ENCODE data around the gene CES2.
A peak's percentile ranks its signal among the peaks of the same experiment; 100 is the strongest.
"Not testable (repeated sequence)": the region's sequence is repeated elsewhere in the genome, so short reads cannot be mapped to it uniquely, and the experiment has no call there.

CES2 gene

DNA sequence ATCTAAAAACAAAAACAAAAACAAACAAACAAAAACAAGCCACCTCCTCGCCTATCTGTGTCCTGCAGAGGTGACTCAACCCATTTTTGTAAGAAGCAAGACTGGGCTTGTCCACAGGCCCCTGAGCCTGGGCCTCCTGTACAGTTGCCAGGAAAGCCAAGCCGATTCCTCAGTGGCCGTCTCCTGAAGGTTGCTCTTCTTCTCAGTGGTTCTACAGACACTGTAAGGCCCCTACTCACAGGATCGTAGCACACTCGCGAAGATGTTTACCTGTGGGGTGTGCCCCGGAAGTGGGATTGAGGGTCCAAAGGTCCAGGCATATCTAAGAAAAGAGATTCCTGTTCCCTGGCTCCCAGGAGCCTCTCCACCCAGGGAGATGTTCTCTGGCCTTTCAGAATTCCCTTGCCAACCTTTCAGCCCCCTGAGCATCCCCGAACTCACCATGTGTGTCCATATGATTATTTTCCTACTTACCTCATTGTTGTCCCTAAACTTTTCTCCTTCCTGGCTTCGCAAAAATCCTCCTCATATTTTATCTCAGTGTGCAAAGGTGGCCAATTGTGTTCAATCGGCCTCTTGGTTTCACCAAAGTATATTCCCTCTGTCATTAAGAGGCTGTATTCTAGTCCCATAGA lies 18.3 kb downstream of the CES2 start:
- no peak for DNase-seq (ENCODE audit: low read depth in 2 of 2)

GRCh38 chr16:66954097-66954659 lies 18.9 kb downstream of the CES2 start:
- DNase-seq (ENCODE audit: low read depth in 2 of 2): peak; percentile 63 to 71

GRCh38 chr16:66955363-66956153 lies 20.2 kb downstream of the CES2 start:
- DNase-seq (ENCODE audit: low read depth in 2 of 2): not testable (repeated sequence)

- DNase-seq (ENCODE audit: low read depth in 2 of 2): not testable (repeated sequence)
Measured at GRCh38 chr16:66956154-66956457, 20.8 kb downstream of the CES2 start.

GRCh38 chr16:66958857-66959703 lies 23.8 kb downstream of the CES2 start:
- no peak for DNase-seq (ENCODE audit: low read depth in 2 of 2)

GRCh38 chr16:66959704-66960161 lies 24.4 kb downstream of the CES2 start:
- no peak for DNase-seq (ENCODE audit: low read depth in 2 of 2)

GRCh38 chr16:66960270-66960669 lies 25.0 kb downstream of the CES2 start:
- no peak for DNase-seq (ENCODE audit: low read depth in 2 of 2)

DNA sequence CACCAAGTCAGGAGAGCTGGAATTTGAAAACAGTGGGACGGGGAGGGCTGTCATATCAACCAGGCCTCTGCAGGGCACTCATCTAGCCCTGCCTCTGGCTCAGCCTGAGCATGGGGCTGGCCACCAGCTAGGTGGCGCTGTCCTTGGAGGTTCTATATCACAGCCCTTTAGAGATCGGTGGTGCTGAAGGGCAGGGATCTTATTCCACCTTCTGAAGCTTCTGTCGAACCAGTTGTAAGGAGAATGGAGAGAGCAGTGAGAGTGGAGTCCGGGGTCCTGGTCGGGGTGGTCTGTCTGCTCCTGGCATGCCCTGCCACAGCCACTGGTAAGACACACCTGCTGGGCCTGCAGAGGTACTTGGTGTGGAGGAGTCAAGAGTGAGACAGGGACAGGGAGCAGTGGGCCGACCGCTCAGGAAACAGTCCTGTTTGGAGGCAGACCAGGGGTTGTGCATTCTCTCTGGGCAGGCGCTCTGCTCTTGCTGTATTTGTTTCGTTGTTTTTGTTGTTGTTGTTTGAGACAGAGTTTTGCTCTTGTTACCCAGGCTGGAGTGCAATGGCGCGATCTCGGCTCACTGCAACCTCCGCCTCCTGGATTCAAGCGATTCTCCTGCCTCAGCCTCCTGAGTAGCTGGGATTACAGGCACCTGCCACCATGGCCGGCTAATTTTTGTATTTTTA lies 25.9 kb downstream of the CES2 start, which contains the start of gene CES3:
Gene CES3 (plus strand): TSS at position 202 of the 680 bp plus-strand sequence. CDS start 42 bp downstream, at position 244.
- peak; percentile 52 to 62 for DNase-seq (ENCODE audit: low read depth in 2 of 2)

- DNase-seq (ENCODE audit: low read depth in 2 of 2): no peak
Measured at GRCh38 chr16:66961914-66962313, 26.6 kb downstream of the CES2 start.

DNA sequence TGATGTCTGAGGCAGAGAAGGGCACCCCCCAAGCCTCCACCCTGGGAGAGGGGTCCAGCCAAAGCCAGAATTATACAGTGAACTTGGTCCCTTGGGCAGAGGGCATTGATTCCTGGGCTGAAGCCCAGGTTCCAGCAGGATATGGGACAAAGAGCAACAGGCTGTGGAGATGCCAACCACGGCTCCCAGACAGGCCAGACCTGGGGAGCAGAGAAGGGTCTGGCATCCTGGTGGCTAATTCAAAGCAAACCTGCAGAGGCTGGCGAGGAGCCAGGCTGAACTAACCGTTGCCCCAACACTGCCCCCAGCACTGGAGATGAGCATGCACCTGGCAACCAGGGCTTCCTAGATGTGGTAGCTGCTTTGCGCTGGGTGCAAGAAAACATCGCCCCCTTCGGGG lies 28.7 kb downstream of the CES2 start:
- no peak for DNase-seq (ENCODE audit: low read depth in 2 of 2)

DNA sequence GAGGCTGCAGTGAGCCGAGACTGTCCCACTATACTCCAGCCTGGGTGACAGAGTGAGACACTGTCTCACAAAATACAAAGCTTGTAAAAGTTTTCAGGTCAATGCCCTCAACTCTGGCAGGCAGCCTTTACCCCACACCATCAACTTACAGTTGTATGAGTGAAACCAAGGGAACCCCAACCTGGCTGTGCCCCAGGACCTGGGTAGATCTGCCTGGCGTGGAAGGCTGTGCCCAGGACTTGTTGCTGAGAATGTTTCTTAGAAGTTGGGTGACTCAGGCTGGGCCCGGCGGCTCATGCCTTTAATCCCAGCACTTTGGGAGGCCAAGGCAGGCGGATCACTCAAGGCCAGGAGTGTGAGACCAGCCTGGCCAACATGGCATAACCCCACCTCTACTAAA lies 33.5 kb downstream of the CES2 start:
- no peak for DNase-seq (ENCODE audit: low read depth in 2 of 2)

DNA sequence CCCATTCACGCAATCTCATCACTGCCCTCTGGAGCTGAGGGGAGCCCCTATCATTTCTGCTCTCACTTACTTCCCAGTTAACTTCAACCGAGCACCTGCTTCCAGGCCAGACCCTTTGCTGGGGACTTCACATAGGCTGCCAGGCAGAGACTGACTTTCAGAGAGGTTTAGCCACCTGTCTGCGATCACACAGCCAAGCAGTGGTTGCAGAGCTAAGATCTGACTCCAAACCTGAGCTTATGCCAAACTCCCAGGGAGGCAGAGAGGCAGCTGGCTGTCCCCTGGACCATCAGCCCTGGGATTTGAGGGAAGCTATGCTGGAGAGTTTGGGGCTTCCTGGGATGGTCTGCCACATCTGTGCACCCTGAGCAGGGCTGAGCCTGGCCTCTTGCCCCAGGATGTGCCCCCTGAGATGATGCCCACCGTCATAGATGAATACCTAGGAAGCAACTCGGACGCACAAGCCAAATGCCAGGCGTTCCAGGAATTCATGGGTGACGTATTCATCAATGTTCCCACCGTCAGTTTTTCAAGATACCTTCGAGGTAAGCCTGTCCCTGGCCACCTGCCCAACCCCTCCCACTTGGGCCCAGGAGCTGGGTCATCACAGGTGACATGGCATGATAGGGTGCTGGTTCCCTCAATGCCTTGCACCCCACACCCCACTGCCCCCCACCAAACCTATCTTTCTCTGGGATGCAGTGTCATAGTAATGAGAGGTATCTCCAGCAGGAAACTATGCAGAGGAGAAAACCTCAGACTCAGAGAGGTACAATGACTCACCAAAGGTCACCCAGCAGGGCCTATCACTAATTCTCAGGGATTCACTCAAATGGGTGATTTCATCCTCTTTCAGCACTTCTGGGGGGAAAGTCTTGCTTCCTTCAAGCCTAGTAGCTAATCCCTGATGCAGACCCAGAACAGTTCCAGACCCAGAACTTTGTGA lies 35.7 kb downstream of the CES2 start:
- no peak for DNase-seq (ENCODE audit: low read depth in 2 of 2)

GRCh38 chr16:66972983-66973382 lies 37.7 kb downstream of the CES2 start:
- no peak for DNase-seq (ENCODE audit: low read depth in 2 of 2)

GRCh38 chr16:66973716-66974115 lies 38.4 kb downstream of the CES2 start:
- no peak for DNase-seq (ENCODE audit: low read depth in 2 of 2)

GRCh38 chr16:66974156-66974931 lies 39.0 kb downstream of the CES2 start:
- DNase-seq (ENCODE audit: low read depth in 2 of 2): not testable (repeated sequence)

GRCh38 chr16:66974932-66975246 lies 39.6 kb downstream of the CES2 start:
- DNase-seq (ENCODE audit: low read depth in 2 of 2): peak; percentile 45 to 70

DNA sequence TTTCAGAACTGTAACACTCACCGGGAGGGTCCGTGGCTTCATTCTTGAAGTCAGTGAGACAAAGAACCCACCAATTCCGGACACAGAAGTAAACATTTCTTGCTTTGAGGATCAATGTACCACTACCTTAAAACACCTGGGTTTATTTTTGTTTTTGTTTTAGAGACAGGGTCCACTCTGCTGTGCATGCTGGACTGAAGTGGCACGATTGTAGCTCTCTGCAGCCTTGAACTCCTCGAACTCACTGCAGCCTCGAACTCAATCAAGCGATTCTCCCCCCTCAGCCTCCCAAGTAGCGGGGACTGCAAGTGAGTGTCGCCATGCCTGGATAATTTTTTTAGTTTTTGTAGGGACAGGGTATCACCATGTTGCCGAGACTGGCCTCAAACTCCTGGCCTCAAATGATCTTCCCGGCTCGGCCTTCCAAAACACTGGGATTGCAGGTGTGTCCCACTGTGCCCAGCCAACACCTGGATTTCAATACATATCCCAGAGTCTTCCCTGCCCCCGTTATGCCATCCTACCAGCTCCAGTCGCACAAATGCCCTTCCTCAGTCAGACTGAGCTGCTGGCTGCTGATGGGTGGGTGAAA lies 40.1 kb downstream of the CES2 start:
- no peak for DNase-seq (ENCODE audit: low read depth in 2 of 2)

DNA sequence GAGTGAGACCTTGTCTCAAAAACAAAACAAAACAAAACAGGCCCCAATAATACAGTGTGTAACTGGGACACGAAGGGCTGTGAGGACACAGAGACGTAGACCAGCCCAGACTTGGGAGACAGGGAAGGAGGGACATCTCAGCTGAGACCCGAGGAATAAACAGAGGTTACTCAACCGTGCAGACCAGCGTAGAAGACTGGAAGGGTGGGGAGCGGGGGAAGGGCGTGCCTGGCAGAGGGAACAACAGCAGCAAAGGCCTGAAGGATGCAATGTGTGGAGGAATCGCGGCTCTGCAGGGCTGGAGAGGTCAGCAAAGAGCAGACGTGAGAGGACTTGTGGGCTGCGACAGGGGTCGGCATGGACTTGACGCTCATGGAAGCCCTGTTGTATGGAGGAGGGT lies 41.4 kb downstream of the CES2 start:
- DNase-seq (ENCODE audit: low read depth in 2 of 2): no peak
